GM18511 (cell line): ENCODE results near the gene RBM5.

Experiments
- ATAC-seq: cut with Tn5 transposase; IDR thresholded peaks from one replicate; pipeline ENCODE4 v1.9.1; 2021; ENCODE audit warnings: mild to moderate bottlenecking, moderate library complexity; ENCODE audit not compliant: unreplicated experiment

The RBM5 gene

DNA sequence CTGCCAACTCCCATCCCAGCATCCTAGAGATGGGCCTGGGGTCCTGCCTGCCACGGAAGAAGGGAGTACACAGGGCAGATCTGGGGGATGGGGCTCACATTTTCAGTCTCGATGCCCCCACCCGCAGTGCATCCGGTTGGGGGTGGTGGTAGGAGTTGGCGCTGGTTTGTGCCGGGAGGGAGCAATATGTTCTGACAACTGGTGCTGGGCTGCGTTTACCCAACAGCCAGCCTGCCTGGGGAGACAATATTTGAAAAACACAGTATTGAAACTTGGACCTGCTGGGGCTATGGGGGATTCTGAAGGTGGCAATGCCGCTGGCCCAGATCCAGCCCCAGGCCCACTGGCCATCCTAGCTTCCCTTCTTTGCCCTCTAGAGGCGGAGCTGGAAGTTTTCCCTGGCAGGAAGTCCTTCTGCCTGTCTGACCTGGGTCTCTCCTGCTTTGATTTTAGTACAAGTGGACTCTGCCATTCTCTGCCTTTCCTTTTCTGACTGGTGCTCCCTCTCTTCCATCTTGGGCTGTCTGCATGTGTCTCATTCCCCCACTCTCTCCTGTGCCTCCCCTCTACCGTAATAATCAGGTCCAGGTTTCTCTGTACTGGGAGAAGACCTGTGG lies 69.9 kb downstream of the RBM5 start:
- no peak for ATAC-seq

DNA sequence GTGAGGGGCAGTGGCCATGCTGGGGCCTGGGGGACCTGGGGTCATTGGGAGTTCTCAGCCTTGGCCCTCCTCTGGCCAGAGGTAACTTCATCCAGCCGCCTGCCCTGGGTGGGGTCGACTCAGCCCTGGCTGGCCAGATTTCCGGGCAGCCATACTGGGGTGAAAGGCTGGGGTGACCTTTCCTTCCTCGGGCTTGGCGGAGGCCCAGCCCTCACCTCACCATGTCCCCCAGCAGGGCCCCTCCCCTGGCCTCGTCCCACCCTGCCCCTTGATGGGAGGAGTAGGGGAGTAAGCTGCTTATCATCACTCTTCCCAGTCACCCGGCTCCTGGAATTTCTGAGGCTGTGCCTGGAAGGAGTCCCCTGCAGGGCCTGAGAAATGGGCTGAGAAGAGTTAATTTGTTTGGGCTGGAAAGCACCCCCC lies 71.9 kb downstream of the RBM5 start:
- no peak for ATAC-seq

DNA sequence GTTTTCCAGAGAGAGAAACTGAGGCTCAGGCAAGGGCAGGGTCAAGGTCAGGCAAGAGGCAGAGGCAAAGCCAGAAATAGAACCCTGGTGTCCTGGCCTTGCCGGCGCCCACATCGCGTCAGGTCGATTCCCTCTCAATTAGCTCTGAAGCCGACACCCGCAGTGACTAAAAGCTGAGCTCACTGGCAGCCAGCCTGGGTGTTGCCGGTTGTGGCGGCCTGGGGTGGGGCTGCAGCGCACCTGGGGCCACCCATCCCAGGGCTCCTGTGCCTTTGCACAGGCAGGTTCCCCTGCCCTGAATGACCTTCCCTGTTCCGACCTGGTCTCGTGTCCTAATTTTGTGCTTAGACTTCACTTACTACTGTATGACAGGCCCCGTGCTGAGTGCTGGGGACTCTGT lies 72.6 kb downstream of the RBM5 start:
- no peak for ATAC-seq

DNA sequence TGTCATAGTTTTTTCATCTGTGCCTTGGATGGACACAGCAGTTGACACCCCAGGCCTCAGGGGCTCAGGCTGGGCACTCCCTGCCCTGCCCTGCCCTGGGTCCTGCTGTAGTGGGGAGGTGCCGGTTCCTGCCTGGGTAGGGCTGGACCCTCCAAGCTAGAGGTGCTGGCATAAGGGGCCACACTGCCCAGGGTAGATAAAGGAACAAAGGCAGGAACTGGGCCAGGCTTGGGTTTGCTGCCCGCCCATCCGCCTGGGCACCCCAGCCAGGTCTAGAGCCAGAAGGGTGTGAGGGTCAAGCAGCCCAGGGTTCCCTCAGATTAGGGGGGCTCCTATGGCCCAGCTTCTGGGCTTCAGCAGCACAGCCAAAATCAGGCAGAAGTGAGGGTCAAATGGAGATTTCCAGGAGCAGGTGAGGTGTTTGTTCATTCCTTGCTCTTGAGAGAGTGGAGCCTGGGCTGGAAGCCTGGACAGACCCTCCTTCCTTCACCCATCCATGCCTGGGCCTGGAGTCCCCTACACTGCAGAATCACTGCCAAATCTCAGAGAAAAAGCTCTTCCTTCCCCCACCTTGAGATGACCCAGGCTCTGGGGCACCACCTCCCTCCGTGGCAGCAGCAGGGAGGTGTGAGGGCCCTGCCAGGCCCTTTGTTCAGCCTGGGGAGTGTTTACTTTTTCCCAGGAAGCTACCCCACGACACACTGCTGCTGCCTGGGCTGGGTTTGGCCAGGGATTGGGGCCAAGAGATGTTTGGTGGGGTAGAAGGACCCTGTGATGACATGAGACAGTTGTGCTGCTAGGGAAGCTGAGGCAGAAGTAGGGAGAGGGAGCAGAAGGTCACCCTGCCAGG lies 73.5 kb downstream of the RBM5 start:
- no peak for ATAC-seq

DNA sequence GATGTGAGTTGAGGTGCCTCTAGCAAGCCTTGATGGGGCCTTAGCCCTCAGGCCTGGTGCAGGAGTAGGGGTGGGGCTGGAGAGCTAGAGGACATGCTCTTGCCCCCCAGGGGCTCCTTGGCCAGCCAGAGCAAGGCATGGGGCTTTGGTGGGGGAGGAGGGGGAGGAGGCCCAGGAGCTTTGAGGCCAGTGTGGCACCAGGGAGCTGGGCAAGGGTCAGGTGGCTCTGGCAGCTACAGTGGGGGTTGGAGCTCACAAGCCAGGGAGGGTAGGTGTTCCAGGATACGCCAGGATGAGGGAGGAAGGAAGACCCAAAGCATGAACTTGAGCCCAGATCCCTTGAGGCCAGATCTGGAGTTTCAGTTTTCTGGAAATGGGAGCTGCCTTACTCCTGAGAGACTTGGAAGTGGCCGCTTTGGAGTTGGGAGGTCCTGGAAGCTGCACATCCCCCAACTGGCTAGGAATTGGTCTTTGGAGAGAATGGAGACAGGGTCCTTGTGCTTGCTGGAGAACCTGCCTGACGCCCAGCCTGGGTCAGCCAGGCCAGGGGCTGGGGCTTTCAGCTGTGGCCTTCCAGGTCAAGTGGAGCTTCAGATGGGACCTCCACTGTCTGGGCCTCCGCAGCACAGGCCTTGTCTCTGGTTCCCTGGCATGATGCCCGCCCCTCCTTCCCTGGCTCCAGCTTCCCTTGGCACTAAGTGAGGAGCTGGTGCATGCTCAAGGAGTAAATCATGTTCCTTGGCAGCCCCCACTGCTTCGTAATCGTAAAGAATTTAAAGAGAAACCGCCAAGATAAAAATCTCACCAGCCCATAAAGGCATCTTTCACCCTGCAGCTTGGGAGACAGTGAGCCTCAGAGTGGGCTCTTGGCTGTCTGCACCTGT lies 75.1 kb downstream of the RBM5 start:
- ATAC-seq = no peak

DNA sequence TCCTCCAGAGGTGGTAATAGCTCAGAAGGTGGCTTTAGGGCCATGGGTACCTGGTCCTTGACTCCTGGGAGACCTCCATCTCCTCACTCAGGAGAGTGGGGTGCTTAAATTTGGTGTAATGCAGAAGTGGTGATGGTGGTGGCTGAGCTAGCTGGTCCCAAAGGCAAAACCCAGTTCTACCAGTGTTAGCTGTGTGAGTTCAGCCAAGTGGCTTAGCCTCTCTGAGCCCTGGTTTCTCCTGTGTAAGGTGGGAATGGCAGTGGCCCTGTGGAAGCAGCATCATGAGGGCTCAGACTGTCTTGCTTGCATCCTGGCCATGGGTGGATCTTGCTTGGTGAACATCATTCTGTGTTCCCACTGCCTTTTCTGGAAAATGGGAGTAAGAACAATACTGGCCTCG lies 75.8 kb downstream of the RBM5 start:
- no peak for ATAC-seq

DNA sequence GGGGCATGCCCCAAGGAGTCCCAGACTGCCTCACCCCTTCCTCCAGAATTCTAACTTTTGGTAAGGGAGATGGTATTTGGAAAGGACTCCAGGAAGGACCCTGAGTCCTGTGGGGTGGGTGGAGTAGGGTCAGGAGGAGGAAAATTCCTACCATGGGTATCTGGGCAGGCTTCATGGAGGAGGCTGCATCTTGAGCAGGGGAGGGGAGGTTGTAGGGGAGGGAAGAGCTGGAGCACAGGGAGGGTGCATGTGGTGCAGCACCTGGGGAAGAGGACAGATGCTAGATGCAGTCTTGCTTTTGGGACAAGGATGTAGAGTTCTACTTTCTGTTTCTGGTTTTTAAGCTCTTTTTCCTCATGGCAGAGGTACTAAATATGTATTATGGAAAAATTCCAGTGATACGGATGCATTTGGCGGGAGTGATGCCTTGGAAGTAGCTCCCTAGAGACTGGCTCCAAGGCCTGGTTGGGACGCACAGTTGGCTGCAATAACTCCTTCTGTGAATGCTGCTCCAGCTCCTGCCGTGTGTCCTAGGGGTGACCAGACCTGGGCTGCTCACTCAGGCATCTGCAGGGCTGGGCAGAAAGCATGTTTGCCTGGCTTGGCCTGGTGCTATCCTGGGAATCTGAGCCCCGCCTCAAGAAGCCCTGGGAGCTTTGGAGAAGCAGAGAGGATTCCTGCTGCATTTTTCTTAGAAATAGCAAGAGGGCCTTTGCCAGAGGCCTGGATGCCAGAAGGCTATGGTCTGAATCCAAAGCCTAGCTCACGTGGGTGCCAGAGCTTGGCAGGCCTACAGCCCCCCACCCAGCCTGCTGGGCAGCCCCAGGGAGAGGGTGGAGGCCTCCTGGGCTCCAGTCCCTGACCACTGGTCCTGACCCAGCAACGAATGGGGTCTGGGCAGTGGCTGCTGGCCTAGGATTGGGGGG lies 76.5 kb downstream of the RBM5 start:
- ATAC-seq = no peak

DNA sequence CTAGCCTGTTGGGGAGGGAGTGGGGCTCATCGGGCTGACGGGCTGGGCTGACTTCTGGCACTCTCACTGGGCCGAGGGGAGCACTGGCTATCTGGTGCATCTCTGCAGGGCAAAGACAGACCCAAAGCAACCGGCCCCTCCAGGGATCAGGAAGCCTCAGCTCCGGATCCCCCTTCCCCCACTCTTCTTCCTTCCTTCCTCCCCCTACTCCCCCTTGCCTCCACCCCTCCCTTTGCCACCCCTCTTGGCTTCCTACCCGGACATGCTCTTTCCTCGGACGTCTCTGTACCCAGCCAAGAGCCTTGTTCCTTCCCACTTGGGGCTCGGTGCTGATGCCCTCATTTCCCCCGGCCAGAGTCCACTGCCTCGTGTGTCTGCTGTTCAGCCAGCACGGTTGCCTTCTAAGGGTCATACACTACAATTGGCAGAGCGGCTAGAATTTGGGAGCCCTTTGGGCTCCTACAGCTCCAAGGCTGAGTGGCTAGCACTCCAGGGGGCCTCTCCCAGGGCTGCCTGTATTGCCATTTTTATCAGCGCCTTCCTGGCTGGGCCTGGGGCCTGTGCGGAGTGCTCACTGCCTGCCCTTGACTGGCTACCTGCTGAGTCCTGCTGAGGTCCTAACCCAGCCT lies 77.3 kb downstream of the RBM5 start:
- no peak for ATAC-seq

DNA sequence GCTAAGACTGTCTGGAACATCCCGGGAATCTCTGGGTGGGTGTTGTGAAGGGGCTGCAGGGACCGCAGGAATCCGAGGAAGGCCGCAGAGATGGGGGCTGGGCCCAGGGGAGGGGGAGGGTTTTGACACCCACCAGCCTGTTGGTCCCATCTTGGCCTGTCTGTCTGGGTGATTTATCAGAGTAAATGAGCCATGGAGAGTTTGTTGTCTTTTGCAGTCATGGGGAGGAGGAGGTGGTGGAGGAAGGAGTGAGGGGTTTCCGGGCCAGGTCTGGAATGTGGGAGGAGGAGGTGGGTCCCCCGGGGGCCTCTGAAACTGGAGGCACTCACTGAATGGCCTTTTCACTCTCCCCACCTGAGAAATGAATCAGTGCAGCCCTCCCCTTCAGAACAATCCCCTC lies 77.9 kb downstream of the RBM5 start:
- ATAC-seq = no peak

DNA sequence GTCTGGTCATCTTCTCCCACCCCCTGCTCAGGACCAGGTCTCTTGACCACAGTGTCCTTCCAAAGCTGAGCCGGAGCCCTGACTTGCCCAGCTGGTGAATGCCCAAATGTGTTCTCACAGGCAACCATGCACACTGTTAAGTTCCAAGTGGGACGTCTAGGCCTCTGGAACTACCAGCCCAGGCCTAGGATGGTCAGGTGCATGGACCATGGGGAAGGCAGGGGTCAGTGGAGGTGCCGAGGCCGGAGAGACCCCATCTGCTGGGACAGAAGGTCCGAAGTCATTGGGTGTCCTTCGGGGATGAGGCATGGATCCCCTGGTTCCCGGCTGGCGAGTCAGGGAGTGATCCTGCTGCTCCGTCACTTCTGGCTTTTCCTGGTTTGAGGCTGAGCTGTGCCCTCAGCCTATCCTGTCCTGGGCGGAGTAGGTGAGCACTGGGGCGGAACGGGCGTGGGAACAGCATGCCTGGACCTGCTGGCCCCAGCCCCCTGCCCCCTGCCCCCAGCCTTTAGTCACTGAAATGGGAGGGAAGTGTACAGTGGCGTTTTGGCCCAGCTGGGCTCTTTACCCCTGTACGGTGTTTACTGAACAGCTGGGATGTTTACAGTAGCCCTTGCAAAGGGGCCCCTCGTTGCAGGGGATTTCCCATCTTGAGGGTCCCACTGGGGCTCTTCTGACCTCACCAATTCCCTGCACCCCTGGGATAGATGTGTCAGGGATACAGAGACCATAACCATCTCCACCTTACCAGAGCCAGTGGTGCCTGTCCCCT lies 78.5 kb downstream of the RBM5 start:
- no peak for ATAC-seq

DNA sequence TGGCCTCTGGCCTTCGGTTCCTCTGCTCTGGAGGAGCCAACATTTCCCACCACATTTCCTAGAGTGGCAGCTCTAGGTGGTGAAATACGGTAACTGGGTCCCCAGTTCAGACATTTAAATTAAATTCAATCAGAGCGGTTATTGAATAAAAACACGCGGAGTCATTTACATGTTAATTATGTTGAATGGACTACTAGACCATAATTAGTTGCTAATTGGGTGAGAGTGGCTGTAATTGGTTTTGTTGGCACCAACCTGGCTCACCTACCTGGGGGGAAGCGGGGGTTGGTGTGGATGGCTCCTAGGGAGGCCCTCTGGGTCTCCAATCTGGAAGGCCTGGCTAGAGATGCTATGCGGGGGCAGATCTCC lies 79.1 kb downstream of the RBM5 start:
- no peak for ATAC-seq

DNA sequence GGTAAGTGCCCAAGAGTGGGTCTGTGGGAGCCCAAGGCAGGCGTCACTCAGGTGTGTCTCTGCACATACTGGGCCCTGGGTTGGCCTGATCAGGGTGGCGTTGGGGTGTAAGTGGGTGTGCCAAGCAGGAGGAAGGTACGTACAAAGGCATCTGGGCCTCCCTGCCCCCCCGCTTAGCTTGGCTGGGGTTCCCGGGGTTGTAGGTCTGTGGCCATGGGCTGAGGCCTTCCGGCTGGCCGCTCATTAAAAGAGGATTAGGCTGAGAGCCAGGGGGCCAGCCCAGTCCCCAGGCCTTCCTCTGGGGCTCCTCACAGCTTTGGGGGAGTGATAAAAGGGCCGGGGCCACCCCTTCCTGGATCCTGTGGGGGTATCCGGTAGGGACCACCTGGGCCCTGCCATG lies 79.7 kb downstream of the RBM5 start:
- ATAC-seq = no peak
